Lower leg skin (tissue), 4 donors: ENCODE measurements around the gene GTPBP10. TPM values are rescaled to one million over a fixed set of nuclear protein-coding genes. Genes with fewer than 3 reads are reported as not detected.

ENCODE experiments used
- DNase-seq, 2 donors: peaks; one replicate each; pipeline ENCODE4 v3.0.0-alpha.2; 2019; ENCODE audit warnings: low spot score in 2 of 2
- H3K4me3 ChIP-seq: fragments of 200-600 bp; sonication (generic); 2 replicates; pipeline ENCODE4 v1.5.1; 2017; ENCODE audit warnings: mild to moderate bottlenecking, low read depth; ENCODE audit not compliant: poor library complexity, severe bottlenecking
- POLR2A ChIP-seq, 2 donors: fragments of 450-650 bp; IDR thresholded peaks; one replicate each; pipeline ENCODE4 v1.6.1; 2016 to 2017; ENCODE audit warnings: antibody characterized with exemption in 2 of 2, mild to moderate bottlenecking in 1 of 2, moderate library complexity in 1 of 2
- WGBS, 2 donors: methylation state at CpG; one replicate each; pipeline ENCODE4 v1.1.5; 2018; 5-methylcytosine and 5-hydroxymethylcytosine counted together
- intact Hi-C: fragments of 100-400 bp; cut with DNase I; formaldehyde crosslinking; loops from one replicate; pipeline ENCODE4 v1.15.0; 2023; ENCODE audit warnings: low total_unique reads
- total RNA-seq, 4 donors: library from RNA; depleted of rRNA; stranded (reverse); fragments of >200 nt; gene quantifications; one replicate each; pipeline ENCODE4 v1.1.0, GENCODE V29; 2016
- TF ChIP-seq, protein P1 (sequence below), 3 donors: fragments of 450-650 bp; IDR thresholded peaks; one replicate each; pipeline ENCODE4 v1.5.1; 2016; ENCODE audit warnings: antibody characterized with exemption in 3 of 3, mild to moderate bottlenecking in 3 of 3, moderate library complexity in 2 of 3

The GTPBP10 gene
- total RNA-seq, 4 donors from 2014 or later, result 11.6 to 26.2 (median 15.3) TPM

DNA sequence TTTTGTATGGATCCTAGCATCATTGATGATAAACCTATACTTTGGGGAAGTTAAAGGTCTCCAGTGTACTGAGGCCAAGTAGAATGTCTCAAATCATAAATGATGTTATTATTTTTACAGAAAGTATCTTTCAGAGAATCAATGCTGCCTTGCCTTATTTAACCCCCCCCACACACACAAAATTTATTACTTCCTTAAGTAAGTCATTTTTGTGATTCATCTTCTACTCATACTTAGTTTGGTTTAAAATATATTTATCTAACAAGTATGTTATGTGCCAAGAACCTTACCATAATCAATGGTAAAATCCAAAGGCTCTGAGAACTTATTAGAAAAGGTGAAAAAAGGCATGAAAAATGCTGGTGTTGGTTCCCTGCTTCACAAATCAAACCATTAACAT lies 37.9 kb downstream of the GTPBP10 start:
- TF ChIP-seq, protein P1, sequence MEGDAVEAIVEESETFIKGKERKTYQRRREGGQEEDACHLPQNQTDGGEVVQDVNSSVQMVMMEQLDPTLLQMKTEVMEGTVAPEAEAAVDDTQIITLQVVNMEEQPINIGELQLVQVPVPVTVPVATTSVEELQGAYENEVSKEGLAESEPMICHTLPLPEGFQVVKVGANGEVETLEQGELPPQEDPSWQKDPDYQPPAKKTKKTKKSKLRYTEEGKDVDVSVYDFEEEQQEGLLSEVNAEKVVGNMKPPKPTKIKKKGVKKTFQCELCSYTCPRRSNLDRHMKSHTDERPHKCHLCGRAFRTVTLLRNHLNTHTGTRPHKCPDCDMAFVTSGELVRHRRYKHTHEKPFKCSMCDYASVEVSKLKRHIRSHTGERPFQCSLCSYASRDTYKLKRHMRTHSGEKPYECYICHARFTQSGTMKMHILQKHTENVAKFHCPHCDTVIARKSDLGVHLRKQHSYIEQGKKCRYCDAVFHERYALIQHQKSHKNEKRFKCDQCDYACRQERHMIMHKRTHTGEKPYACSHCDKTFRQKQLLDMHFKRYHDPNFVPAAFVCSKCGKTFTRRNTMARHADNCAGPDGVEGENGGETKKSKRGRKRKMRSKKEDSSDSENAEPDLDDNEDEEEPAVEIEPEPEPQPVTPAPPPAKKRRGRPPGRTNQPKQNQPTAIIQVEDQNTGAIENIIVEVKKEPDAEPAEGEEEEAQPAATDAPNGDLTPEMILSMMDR (IDR thresholded peaks at IDR 0.05), result no peak
- TF ChIP-seq POLR2A (IDR thresholded peaks at IDR 0.05), result no peak
- no peak for DNase-seq
- no peak overlapping the region for H3K4me3 ChIP-seq
- intact Hi-C loops, result no loop called here

DNA sequence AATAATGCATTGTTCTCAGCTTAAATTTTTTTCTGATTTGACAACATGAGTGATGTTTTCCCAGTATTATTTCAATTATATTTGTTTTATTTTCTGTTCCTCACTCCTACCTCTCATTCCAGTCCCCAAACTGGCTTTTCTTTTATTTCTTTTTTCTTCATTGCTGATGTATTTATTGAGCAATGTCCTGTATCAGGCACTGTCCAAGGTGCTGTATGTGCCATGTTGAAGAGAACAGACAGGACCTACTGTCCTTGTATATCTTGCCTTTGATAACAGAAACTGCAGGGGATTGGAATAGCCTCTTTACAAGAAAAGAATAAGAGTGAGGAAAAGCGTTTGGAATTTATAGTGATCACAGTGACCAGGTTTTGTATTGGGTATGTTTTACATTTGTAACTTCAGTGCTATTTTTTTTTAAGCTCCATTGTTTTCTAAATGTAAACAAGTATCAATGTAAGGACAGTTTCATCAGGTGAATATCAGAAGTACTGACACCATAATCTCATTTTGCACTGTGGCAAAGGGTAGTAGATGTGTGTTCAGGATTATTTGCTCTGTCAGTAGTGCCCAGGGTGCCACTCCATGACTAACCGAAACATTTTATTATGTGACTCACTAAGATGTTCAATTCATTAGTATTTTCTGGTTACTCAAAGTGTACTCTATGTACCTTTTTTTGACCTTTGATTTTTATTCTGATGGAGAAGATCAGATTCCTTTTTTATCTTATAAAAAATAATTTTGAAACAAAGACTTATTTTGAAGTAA lies 41.1 kb downstream of the GTPBP10 start:
- 93 to 94% methylated on average over 2 of the region's 2 CpGs for WGBS, 2 donors

DNA sequence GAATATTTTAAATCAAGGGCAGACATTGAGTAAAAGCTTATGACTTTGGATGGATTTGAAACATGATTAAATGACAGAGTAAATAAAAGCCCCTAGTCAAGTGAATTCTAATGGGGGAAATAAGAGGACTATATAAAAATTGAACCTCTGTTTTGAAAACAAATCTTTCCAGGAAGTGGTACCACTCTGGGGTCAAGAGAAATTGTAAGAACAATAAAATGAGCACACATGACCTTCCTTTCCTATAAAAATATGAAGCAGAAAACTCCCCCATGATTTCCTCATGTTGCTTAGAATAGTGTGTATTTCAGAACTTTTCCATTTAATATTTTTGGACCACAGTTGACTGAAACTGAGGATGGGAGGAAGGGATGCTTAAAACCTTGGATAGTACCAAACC lies 44.4 kb downstream of the GTPBP10 start:
- H3K4me3 ChIP-seq, result no peak overlapping the region
- no peak for TF ChIP-seq POLR2A (IDR thresholded peaks at IDR 0.05)
- TF ChIP-seq, protein P1 (IDR thresholded peaks at IDR 0.05), result no peak
- intact Hi-C loops, result no loop called here
- DNase-seq, result no peak

More for the DNA sequence above, 41.1 kb downstream of the GTPBP10 start:
- intact Hi-C loops, result no loop called here
- TF ChIP-seq POLR2A (IDR thresholded peaks at IDR 0.05), result no peak
- TF ChIP-seq, protein P1 (IDR thresholded peaks at IDR 0.05), result no peak
- DNase-seq, result no peak
- no peak overlapping the region for H3K4me3 ChIP-seq

DNA sequence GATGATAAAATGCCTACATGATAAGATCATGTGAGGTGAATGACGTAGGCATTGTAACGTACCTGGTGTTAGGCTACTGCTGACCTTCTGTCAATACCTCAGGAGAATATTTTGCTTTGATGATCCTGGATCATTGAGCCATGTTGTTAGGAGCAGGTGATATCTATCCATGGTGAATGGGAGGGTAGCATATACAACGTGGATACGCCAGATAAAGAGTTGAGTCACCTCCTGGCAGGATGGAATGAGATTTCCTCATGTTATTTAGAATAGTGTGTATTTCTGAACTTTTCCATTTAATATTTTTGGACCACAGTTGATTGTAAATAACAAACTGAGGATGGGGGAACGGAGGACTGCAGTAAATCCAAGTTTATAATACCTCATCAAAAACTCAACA lies 45.0 kb downstream of the GTPBP10 start:
- no peak for DNase-seq
- 81 to 83% methylated on average over 5 of the region's 5 CpGs for WGBS, 2 donors
- intact Hi-C loops, result no loop called here
- TF ChIP-seq, protein P1 (IDR thresholded peaks at IDR 0.05), result no peak
- TF ChIP-seq POLR2A (IDR thresholded peaks at IDR 0.05), result no peak
- no peak overlapping the region for H3K4me3 ChIP-seq

DNA sequence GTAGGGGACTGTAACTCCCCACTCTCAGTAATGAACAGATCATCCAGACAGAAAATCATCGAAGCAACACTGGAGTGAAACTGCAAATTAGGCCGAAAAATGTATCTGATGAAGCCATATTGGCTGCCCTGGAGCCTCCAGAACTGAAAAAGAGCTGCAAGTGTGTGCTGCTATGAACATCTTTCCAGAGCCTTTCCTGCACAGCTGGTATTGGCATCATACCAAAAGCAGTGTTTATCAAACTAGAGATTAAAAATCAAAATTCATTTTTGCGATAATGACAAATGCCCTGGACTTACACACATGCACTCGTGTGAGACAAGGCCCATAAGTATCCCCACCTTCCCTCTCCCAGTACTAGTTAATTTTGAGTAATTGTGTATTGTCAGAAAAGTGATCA lies 49.9 kb downstream of the GTPBP10 start:
- WGBS, 2 donors, result 90 to 94% methylated on average over 4 of the region's 4 CpGs
- no peak overlapping the region for H3K4me3 ChIP-seq
- no peak for TF ChIP-seq POLR2A (IDR thresholded peaks at IDR 0.05)
- TF ChIP-seq, protein P1 (IDR thresholded peaks at IDR 0.05), result no peak
- intact Hi-C loops, result no loop called here
- DNase-seq, result no peak

DNA sequence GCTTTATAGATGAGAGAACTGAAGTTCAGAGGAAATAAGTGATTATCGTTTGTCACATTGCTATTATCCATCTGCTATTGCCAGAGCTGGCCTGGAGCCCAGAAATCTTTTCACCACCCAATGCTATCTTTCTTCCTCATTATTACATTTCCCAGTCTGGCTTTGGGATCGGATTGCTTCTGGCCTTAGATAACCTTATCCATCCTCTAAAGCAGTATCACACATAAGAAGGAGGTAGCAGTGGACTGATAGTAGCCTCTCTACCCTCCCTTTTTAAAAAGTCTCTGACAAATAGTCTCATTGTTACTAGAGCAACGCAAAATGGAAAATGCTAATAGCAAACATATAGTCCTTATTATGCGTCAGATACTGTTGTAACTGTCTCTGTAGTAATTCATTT lies 55.5 kb downstream of the GTPBP10 start:
- no peak overlapping the region for H3K4me3 ChIP-seq
- WGBS, 2 donors, result 18 to 26% methylated on average over 4 of the region's 4 CpGs
- intact Hi-C loops, result no loop called here
- no peak for DNase-seq
- no peak for TF ChIP-seq POLR2A (IDR thresholded peaks at IDR 0.05)
- TF ChIP-seq, protein P1 (IDR thresholded peaks at IDR 0.05), result no peak
